Vagina (tissue), 2 donors: Measurements from ENCODE around the gene GRIK4. TPM values are rescaled to one million over a fixed set of nuclear protein-coding genes. Genes with fewer than 3 reads are reported as not detected.
A peak's percentile ranks its signal among the peaks of the same experiment; 100 is the strongest.

Source experiments
- DNase-seq, 2 donors: peaks; one replicate each; pipeline ENCODE4 v3.0.0-alpha.2; 2017; ENCODE audit errors: extremely low spot score in 2 of 2
- H3K27ac ChIP-seq: fragments of 200-600 bp; sonication (generic); one replicate; pipeline ENCODE4 v1.5.1; 2019
- H3K27me3 ChIP-seq: fragments of 200-600 bp; sonication (generic); one replicate; pipeline ENCODE4 v1.5.1; 2019
- H3K36me3 ChIP-seq, 2 donors: fragments of 200-600 bp; sonication (generic); one replicate each; pipeline ENCODE4 v1.5.1; 2017 to 2019
- H3K4me1 ChIP-seq: fragments of 200-600 bp; sonication (generic); one replicate; pipeline ENCODE4 v1.5.1; 2019
- H3K4me3 ChIP-seq, 2 donors: fragments of 200-600 bp; sonication (generic); 1 replicate in 1 of 2; 2 replicates in 1 of 2; pipeline ENCODE4 v1.5.1; 2016 to 2019
- H3K9me3 ChIP-seq: fragments of 200-600 bp; sonication (generic); one replicate; pipeline ENCODE4 v1.5.1; 2019
- POLR2A ChIP-seq, 2 donors: fragments of 450-650 bp; IDR thresholded peaks; one replicate each; pipeline ENCODE4 v1.6.1; 2017; ENCODE audit warnings: antibody characterized with exemption in 2 of 2, mild to moderate bottlenecking in 2 of 2, moderate library complexity in 2 of 2
- POLR2AphosphoS5 ChIP-seq, 2 donors: sonication (generic); formaldehyde crosslinking; IDR thresholded peaks; one replicate each; pipeline ENCODE4 v1.9.0; 2017; ENCODE audit warnings: antibody characterized with exemption in 2 of 2, mild to moderate bottlenecking in 2 of 2, low read depth in 1 of 2; ENCODE audit not compliant: insufficient read depth in 1 of 2
- intact Hi-C: fragments of 100-400 bp; cut with DNase I; formaldehyde crosslinking; loops from one replicate; pipeline ENCODE4 v1.15.1; 2023
- total RNA-seq: library from RNA; depleted of rRNA; stranded (reverse); fragments of >200 nt; gene quantifications from one replicate; pipeline ENCODE4 v1.2.3, GENCODE V29; 2016
- TF ChIP-seq, protein P1 (sequence below), 3 experiments: fragments of 450-650 bp in 2 of 3; fragments of 200-600 bp in 1 of 3; sonication (generic) in 1 of 3; IDR thresholded peaks; one replicate each; pipeline ENCODE4 v1.5.1; 2017 to 2019; ENCODE audit warnings: antibody characterized with exemption in 3 of 3, mild to moderate bottlenecking in 2 of 3, moderate library complexity in 2 of 3

The GRIK4 gene
- total RNA-seq, 1 donor from 2014 or later: 0.25 TPM

DNA sequence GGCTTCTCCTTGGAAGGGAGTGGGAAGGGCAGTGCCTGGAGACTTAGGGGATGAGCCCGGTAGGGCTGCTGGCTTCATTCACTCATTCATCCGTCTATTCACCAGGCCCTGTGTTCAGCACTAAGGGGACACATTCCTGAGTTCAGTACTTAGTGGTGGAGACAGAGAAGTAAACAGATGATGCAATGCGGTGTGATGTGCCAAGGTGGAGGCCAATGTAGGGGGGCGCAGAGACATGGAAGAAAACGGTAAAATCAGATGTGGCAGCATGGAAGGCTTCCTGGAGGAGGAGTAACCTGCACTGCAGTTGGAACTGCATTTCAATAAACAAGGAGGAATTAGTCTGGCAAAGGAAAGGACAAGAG is 21.3 kb downstream of the GRIK4 start:
- TF ChIP-seq POLR2AphosphoS5 (IDR thresholded peaks at IDR 0.05; ENCODE audit: insufficient read depth in 1 of 2, low read depth in 1 of 2) (no peak), POLR2A (IDR thresholded peaks at IDR 0.05) (no peak)
- TF ChIP-seq, protein P1, sequence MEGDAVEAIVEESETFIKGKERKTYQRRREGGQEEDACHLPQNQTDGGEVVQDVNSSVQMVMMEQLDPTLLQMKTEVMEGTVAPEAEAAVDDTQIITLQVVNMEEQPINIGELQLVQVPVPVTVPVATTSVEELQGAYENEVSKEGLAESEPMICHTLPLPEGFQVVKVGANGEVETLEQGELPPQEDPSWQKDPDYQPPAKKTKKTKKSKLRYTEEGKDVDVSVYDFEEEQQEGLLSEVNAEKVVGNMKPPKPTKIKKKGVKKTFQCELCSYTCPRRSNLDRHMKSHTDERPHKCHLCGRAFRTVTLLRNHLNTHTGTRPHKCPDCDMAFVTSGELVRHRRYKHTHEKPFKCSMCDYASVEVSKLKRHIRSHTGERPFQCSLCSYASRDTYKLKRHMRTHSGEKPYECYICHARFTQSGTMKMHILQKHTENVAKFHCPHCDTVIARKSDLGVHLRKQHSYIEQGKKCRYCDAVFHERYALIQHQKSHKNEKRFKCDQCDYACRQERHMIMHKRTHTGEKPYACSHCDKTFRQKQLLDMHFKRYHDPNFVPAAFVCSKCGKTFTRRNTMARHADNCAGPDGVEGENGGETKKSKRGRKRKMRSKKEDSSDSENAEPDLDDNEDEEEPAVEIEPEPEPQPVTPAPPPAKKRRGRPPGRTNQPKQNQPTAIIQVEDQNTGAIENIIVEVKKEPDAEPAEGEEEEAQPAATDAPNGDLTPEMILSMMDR (IDR thresholded peaks at IDR 0.05): no peak
- Histone ChIP-seq H3K9me3 (no peaks in the 10 kb centered on the region), H3K4me3 (no peak overlapping the region), H3K27ac (peak overlapping the region; percentile 39), H3K27me3 (no peaks in the 10 kb centered on the region), H3K4me1 (no peaks in the 10 kb centered on the region), H3K36me3 (no peaks in the 10 kb centered on the region)
- intact Hi-C loops: no loop called here
- DNase-seq: no peak

DNA sequence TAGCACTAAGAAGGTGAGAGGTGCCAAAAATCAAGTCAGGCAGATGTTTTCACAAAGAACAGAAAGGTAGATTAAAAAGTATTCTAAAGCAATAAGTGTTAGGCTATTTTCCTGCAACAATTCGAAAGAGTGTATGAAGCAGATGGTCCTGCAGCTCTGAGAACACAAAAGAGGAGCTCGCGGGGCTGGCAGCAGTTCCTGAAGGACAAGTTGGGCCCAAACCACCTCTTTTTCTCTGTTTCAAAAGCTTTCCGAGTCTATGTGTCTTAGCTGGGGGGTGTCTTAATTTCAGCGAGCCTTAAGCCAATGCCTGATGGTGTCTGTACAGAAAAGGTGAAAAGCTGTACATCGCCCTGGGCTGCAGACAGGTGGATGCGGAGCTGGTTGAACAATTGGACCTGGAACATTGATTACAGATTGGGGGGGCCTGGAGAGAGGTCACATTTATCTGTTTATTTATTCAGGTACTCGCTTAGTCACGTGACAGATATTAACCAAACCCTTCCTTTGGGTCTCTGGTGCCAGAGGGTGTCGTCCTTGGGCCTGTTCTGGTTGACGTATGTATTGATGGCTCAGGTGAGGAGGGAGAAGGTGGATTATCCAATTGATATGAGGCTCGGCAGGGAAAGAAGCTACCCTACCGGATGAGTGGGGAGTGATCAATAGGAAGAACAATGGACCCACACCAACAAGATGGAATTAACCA is 24.7 kb downstream of the GRIK4 start:
- TF ChIP-seq POLR2A (IDR thresholded peaks at IDR 0.05) (no peak), POLR2AphosphoS5 (IDR thresholded peaks at IDR 0.05; ENCODE audit: insufficient read depth in 1 of 2, low read depth in 1 of 2) (no peak)
- TF ChIP-seq, protein P1 (IDR thresholded peaks at IDR 0.05): no peak
- Histone ChIP-seq H3K36me3 (no peaks in the 10 kb centered on the region), H3K27me3 (no peaks in the 10 kb centered on the region), H3K27ac (no peak overlapping the region), H3K4me3 (no peak overlapping the region), H3K4me1 (no peaks in the 10 kb centered on the region), H3K9me3 (no peaks in the 10 kb centered on the region)
- DNase-seq: no peak
- intact Hi-C loops: no loop called here

DNA sequence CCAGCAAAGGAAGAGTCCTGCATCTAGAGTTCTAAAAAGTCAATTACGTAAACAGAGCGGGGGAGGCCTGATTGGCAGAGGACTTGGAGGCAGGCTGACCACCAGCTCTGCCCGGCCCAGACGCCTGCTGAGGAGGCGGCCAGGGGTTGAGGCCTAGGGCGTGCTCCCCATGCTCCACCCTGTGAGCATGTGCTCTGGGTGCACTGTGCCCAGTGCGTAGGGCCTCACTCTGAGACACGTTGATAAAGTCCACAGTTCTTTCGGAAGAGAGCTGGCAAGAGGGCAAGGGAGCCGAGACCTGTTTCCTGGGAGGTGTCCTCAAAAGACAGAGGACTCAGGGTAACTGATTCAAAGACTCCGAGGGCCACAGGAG is 25.2 kb downstream of the GRIK4 start:
- TF ChIP-seq POLR2AphosphoS5 (IDR thresholded peaks at IDR 0.05; ENCODE audit: insufficient read depth in 1 of 2, low read depth in 1 of 2): no peak
- TF ChIP-seq POLR2A (IDR thresholded peaks at IDR 0.05): no peak
- TF ChIP-seq, protein P1 (IDR thresholded peaks at IDR 0.05): no peak
- intact Hi-C loops: no loop called here
- Histone ChIP-seq H3K27me3 (no peaks in the 10 kb centered on the region), H3K27ac (no peak overlapping the region), H3K9me3 (no peaks in the 10 kb centered on the region), H3K4me3 (no peak overlapping the region), H3K4me1 (no peaks in the 10 kb centered on the region), H3K36me3 (no peaks in the 10 kb centered on the region)
- no peak for DNase-seq

DNA sequence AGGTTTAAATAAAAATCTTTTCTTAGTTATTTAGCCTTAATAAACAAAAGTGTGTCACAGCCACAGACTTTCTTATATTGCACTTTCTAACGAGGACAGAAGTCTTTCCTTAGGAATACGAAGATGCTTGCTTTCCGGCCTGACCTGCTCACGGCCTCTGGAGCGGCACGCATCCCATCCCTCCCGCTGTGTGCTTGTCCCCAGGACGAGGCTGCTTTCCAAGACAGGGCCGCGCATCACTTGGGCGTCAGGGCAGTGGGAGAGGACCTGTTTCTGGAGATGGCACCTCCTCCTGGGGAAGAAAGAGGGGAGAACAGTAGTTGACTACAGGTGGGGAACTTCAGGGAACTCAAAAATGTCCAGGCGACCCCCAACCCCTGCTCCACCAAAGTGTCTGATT is 26.4 kb downstream of the GRIK4 start:
- Histone ChIP-seq H3K36me3 (no peaks in the 10 kb centered on the region), H3K4me3 (no peak overlapping the region), H3K27me3 (no peaks in the 10 kb centered on the region), H3K9me3 (no peaks in the 10 kb centered on the region), H3K27ac (no peak overlapping the region), H3K4me1 (no peaks in the 10 kb centered on the region)
- intact Hi-C loops: no loop called here
- TF ChIP-seq POLR2A (IDR thresholded peaks at IDR 0.05): no peak
- TF ChIP-seq, protein P1 (IDR thresholded peaks at IDR 0.05): no peak
- no peak for TF ChIP-seq POLR2AphosphoS5 (IDR thresholded peaks at IDR 0.05; ENCODE audit: insufficient read depth in 1 of 2, low read depth in 1 of 2)
- DNase-seq: no peak

DNA sequence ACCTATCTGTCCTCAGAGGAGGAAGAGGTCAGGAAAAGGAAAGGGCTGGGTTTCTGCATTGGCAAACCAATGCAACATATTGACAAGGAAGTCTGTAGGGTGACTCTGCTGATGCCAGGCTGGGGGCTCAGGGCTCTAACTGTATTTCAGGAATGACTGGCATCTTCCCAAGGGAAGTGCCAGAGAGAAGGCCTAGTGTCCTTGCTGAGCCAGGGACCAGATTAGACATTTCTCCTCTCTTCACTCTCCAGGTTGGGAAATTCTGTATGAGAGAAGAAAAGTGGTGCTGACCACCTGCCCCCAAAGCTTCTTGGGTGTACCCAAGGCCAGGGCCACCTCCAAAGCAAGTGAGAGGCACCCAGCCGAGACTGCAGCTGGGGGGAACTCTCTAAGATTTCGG is 27.2 kb downstream of the GRIK4 start:
- Histone ChIP-seq H3K36me3 (no peaks in the 10 kb centered on the region), H3K9me3 (no peaks in the 10 kb centered on the region), H3K4me1 (no peaks in the 10 kb centered on the region), H3K27me3 (no peaks in the 10 kb centered on the region), H3K27ac (no peak overlapping the region), H3K4me3 (no peak overlapping the region)
- TF ChIP-seq, protein P1 (IDR thresholded peaks at IDR 0.05): no peak
- TF ChIP-seq POLR2A (IDR thresholded peaks at IDR 0.05) (no peak), POLR2AphosphoS5 (IDR thresholded peaks at IDR 0.05; ENCODE audit: insufficient read depth in 1 of 2, low read depth in 1 of 2) (no peak)
- no peak for DNase-seq
- intact Hi-C loops: no loop called here
